ENCODE measurements around the gene NAPB.

DNA sequence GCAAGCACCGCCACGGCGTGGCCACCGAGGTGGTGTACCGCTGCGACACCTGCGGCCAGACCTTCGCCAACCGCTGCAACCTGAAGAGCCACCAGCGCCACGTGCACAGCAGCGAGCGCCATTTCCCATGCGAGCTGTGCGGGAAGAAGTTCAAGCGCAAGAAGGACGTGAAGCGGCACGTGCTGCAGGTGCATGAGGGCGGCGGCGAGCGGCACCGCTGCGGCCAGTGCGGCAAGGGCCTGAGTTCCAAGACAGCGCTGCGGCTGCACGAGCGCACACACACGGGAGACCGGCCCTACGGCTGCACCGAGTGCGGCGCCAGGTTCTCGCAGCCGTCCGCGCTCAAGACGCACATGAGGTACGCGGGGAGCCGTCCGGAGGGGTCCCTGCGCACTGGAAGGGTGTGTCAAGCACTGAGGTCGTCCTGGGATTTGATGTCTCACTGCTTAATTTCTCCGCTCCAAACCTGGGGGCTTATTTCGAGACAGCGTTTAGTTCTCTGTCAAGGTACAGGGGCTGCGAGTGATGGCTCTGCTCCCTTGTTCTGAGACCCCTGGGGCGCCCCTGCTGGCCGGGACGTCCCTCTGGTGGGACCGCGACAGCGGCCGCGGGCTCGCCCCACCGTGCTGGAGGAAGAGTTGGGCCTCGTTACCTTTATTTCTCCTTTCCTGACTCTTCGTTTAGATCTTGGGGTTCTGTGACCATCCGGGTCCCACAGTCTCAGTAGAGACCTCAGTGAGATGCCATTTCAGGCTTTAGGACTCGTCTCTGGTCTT, 55.7 kb downstream of the NAPB start:
- TF ChIP-seq MAFK (IDR thresholded peaks at IDR 0.05; ENCODE audit: low read depth, low read length) = no peak
- TF ChIP-seq CHD2 (IDR thresholded peaks at IDR 0.05; ENCODE audit: low read length) = no peak
